Activated naive CD4-positive, alpha-beta T cell treated with anti-CD3 and anti-CD28 coated beads, Interleukin-2, amount 50 U/mL, for 16 hours (primary cell): ENCODE data around the gene ZNF594.
"Not testable (repeated sequence)": the region's sequence is repeated elsewhere in the genome, so short reads cannot be mapped to it uniquely, and the experiment has no call there.

Experiments used
- DNase-seq: peaks from one replicate; pipeline ENCODE4 v3.0.0-alpha.2; 2020

ZNF594 gene

GRCh38 chr17:5200360-5200759 is 8.7 kb upstream of the ZNF594 start:
- no peak for DNase-seq

GRCh38 chr17:5198472-5198871 is 6.8 kb upstream of the ZNF594 start:
- DNase-seq, result no peak

GRCh38 chr17:5194346-5194745 is 2.7 kb upstream of the ZNF594 start:
- no peak for DNase-seq

- DNase-seq, result no peak
These were observed 7.4 kb downstream of the ZNF594 start for GRCh38 chr17:5184288-5184687.

GRCh38 chr17:5183410-5183793 is 8.3 kb downstream of the ZNF594 start:
- no peak for DNase-seq

- no peak for DNase-seq
These were observed 8.9 kb downstream of the ZNF594 start for GRCh38 chr17:5182597-5183409.

- DNase-seq, result no peak
These were observed 10.0 kb downstream of the ZNF594 start for GRCh38 chr17:5181509-5182305.

- no peak for DNase-seq
These were observed 12.7 kb downstream of the ZNF594 start for GRCh38 chr17:5179003-5179402.

GRCh38 chr17:5175027-5175426 is 16.6 kb downstream of the ZNF594 start:
- DNase-seq, result not testable (repeated sequence)

- DNase-seq, result not testable (repeated sequence)
These were observed 25.7 kb downstream of the ZNF594 start for GRCh38 chr17:5165791-5166564.

- no peak for DNase-seq
These were observed 27.2 kb downstream of the ZNF594 start for GRCh38 chr17:5164436-5164835.

- DNase-seq, result not testable (repeated sequence)
These were observed 29.9 kb downstream of the ZNF594 start for GRCh38 chr17:5161793-5162192.

GRCh38 chr17:5160702-5161101 is 31.0 kb downstream of the ZNF594 start:
- DNase-seq, result not testable (repeated sequence)

GRCh38 chr17:5146122-5146521 is 45.5 kb downstream of the ZNF594 start:
- not testable (repeated sequence) for DNase-seq

- not testable (repeated sequence) for DNase-seq
These were observed 48.8 kb downstream of the ZNF594 start for GRCh38 chr17:5142877-5143276.

GRCh38 chr17:5139458-5139732 is 52.3 kb downstream of the ZNF594 start:
- DNase-seq, result no peak

- no peak for DNase-seq
These were observed 52.8 kb downstream of the ZNF594 start for GRCh38 chr17:5138616-5139457.

GRCh38 chr17:5138198-5138544 is 53.5 kb downstream of the ZNF594 start:
- DNase-seq, result not testable (repeated sequence)

- not testable (repeated sequence) for DNase-seq
These were observed 54.0 kb downstream of the ZNF594 start for GRCh38 chr17:5137511-5138197.

- DNase-seq, result not testable (repeated sequence)
These were observed 54.9 kb downstream of the ZNF594 start for GRCh38 chr17:5136580-5137412.
